GM13977 (cell line): ENCODE data around the gene IFNLR1.
"Not testable (repeated sequence)": the region's sequence is repeated elsewhere in the genome, so short reads cannot be mapped to it uniquely, and the experiment has no call there.

Experiments
- DNase-seq: peaks from one replicate; pipeline ENCODE4 v3.0.0; 2012; ENCODE audit warnings: low spot score
- CTCF ChIP-seq: IDR thresholded peaks from 2 replicates; pipeline ENCODE4 v1.5.1; 2012; ENCODE audit warnings: mild to moderate bottlenecking, control low read depth; ENCODE audit not compliant: insufficient read depth; ENCODE audit errors: extremely low read depth, missing control alignments
- in situ Hi-C: fragments of 300-500 bp; cut with MboI; formaldehyde crosslinking; loops from one replicate; pipeline ENCODE4 v1.12.0; 2022; ENCODE audit warnings: low sequenced_read_pairs, low pct_unique_long_range_greater_than_20kb, mixed read lengths, inconsistent platforms; ENCODE audit not compliant: unreplicated experiment

The IFNLR1 gene

GRCh38 chr1:24215226-24215814 is 28.2 kb upstream of the IFNLR1 start:
- no peak for DNase-seq
- TF ChIP-seq CTCF: no peak
- in situ Hi-C loops: loop anchor here (25.0 kb wide), 1 partner anchor 372 kb away; no protein-coding TSS in a partner anchor

GRCh38 chr1:24212376-24212775 is 25.3 kb upstream of the IFNLR1 start:
- DNase-seq: no peak
- no peak for TF ChIP-seq CTCF
- in situ Hi-C loops: loop anchor here (25.0 kb wide), 1 partner anchor 375 kb away; no protein-coding TSS in a partner anchor

DNA sequence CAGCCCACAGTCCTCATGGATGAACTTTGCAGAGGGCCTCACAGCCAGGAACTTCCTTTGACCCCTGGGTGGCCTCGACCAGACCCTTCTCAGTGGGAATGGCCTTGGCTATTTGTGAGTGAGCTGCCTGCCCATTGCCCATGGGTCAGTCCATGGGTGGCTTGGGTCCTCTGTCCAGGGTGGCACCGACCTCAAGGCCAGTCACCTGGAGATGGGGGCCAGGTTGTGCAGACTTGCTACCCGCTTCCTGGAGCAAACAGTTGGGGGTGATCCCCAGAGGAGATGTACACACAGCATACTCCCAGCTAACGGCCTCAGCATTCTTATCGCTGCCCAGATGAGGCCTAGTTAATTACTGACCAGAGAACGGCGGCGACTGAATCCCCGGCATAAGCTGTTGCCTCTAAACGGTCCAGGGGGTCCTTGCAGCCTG is 23.1 kb upstream of the IFNLR1 start:
- no peak for DNase-seq
- no peak for TF ChIP-seq CTCF
- in situ Hi-C loops: loop anchor here (25.0 kb wide), 1 partner anchor 377 kb away; no protein-coding TSS in a partner anchor

DNA sequence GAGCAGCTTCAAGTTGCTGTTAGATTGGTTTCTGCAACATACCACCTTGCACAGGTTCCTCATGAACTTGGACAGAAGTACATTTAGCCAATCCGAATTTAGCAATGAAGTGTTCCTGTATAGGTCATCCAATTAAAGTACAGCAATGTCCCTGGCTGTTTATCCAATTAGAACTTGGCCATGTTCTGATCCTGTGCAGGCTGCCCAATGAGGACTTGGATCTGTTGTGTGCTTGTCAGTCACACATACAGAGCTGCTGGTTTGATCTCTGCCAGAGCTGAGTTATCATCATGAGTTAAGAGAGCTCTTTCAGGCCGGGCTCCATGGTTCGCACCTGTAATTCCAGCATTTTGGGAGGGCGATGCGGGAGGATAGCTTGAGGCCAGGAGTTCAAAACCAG is 22.0 kb upstream of the IFNLR1 start:
- DNase-seq: no peak
- TF ChIP-seq CTCF: no peak
- in situ Hi-C loops: loop anchor here (25.0 kb wide), 1 partner anchor 378 kb away; no protein-coding TSS in a partner anchor

- no peak for DNase-seq
- no peak for TF ChIP-seq CTCF
- in situ Hi-C loops: loop anchor here (25.0 kb wide), 1 partner anchor 380 kb away; no protein-coding TSS in a partner anchor
Measured at GRCh38 chr1:24207709-24208108, 20.6 kb upstream of the IFNLR1 start.

DNA sequence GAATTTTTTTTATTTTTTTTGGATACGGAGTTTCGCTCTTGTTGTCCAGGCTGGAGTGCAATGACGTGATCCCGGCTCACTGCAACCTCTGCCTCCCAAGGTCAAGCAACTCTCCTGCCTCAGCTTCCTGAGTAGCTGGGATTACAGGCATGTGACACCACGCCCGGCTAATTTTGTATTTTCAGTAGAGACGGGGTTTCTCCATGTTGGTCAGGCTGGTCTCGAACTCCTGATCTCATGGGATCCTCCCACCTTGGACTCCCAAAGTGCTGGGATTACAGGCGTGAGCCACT is 20.3 kb upstream of the IFNLR1 start:
- in situ Hi-C loops: loop anchor here (25.0 kb wide), 1 partner anchor 380 kb away; no protein-coding TSS in a partner anchor
- DNase-seq: not testable (repeated sequence)

DNA sequence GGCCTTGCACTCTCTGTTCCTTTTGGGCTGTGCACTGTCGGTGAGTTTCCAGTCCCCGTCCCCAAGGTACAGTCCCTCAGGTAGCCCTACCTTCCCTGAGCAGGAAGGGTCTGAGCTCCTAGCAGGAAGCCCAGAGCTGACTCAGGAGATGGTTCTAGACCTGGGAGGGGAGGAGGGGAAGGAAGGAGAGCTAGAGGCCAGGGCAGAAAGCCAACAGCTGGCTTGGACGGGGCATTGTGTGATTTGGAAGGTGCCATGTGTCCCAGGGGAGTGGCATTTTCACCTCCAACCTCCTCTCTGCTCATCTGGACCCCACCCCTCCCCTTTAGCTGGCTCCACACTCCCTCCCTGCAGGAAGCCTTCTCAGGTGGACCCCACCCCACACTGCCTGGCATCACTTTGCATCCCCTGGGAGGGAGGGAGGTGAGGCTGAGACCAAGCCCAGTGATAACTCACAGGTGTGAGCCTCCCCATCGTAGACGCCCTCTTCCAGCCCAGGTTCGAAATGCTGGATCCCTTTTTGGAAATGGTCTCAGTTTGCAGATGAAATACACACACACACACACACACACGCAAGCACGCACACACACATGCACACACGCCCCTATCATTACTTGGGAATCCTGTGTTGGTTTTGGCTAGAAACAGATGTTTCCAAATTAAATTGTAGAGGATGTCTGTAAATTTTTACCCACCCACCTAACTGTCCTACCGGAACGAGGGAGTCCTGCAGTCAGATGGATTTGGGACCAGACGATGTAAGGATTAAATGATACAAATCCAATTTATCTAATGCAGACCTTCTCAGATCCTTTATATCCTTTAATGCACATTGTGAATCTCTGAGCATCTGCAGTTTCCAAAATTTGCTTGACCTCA is 19.7 kb upstream of the IFNLR1 start:
- in situ Hi-C loops: loop anchor here (25.0 kb wide), 1 partner anchor 381 kb away; no protein-coding TSS in a partner anchor
- DNase-seq: no peak
- TF ChIP-seq CTCF: no peak
